Breast epithelium (tissue), 4 donors: ENCODE results near the gene UBE2Q1. TPM values are rescaled to one million over a fixed set of nuclear protein-coding genes. Genes with fewer than 3 reads are reported as not detected.

ENCODE experiments used
- DNase-seq, 2 donors: peaks; one replicate each; pipeline ENCODE4 v3.0.0-alpha.2; 2019; ENCODE audit warnings: low spot score in 2 of 2
- H3K27ac ChIP-seq, 2 donors: fragments of 200-600 bp; sonication (generic) in 1 of 2; one replicate each; pipeline ENCODE4 v1.5.1; 2016 to 2019; ENCODE audit warnings: mild to moderate bottlenecking in 1 of 2
- H3K27me3 ChIP-seq, 2 donors: fragments of 200-600 bp; sonication (generic) in 1 of 2; one replicate each; pipeline versions ENCODE4 v1.5.1 to v1.6.0; 2017 to 2019; ENCODE audit warnings: control low read depth in 1 of 2, mild to moderate bottlenecking in 1 of 2
- H3K36me3 ChIP-seq: fragments of 200-600 bp; one replicate; pipeline ENCODE4 v1.5.1; 2019
- H3K4me1 ChIP-seq, 2 donors: fragments of 200-600 bp; sonication (generic); one replicate each; pipeline ENCODE4 v1.5.1; 2016 to 2019; ENCODE audit warnings: control low read depth in 1 of 2
- H3K4me3 ChIP-seq, 3 donors: fragments of 200-600 bp; sonication (generic); 1 replicate in 2 of 3; 2 replicates in 1 of 3; pipeline ENCODE4 v1.5.1; 2016 to 2019; ENCODE audit warnings: mild to moderate bottlenecking in 3 of 3, moderate library complexity in 2 of 3
- H3K9me3 ChIP-seq, 2 donors: fragments of 200-600 bp; sonication (generic) in 1 of 2; one replicate each; pipeline ENCODE4 v1.5.1; 2016 to 2019; ENCODE audit warnings: control low read depth in 1 of 2
- CTCF ChIP-seq, 3 donors: fragments of 450-650 bp; IDR thresholded peaks; one replicate each; pipeline ENCODE4 v1.5.1; 2016 to 2017; ENCODE audit warnings: antibody characterized with exemption in 3 of 3, mild to moderate bottlenecking in 3 of 3, moderate library complexity in 3 of 3
- POLR2A ChIP-seq: fragments of 450-650 bp; IDR thresholded peaks from one replicate; pipeline ENCODE4 v1.6.1; 2016; ENCODE audit warnings: antibody characterized with exemption, mild to moderate bottlenecking, moderate library complexity
- POLR2AphosphoS5 ChIP-seq, 3 donors: sonication (generic); formaldehyde crosslinking; IDR thresholded peaks; one replicate each; pipeline ENCODE4 v1.6.1; 2017; ENCODE audit warnings: antibody characterized with exemption in 3 of 3
- intact Hi-C: fragments of 100-400 bp; cut with DNase I; formaldehyde crosslinking; loops from one replicate; pipeline ENCODE4 v1.15.1; 2023; ENCODE audit warnings: low total_unique reads
- total RNA-seq, 3 donors: library from RNA; depleted of rRNA; stranded (reverse); fragments of >200 nt; gene quantifications; one replicate each; pipeline ENCODE4 v1.1.0, GENCODE V29; 2016

UBE2Q1 gene
- total RNA-seq, 3 donors from 2014 or later = 27.7 to 33.3 (median 30.2) TPM

- Histone ChIP-seq H3K27me3 (no peaks in the 10 kb centered on the region), H3K36me3 (peaks cover 3% of the 10 kb centered on the region), H3K4me3 (peak overlapping the region; percentile 91 to 94 (median 93)), H3K9me3 (no peaks in the 10 kb centered on the region), H3K4me1 (peaks cover 9 to 17% of the 10 kb centered on the region in 2 donors), H3K27ac (peak overlapping the region; percentile 83 to 97)
- intact Hi-C loops = loop anchor here (10.0 kb wide), 2 partner anchors 376 to 1584 kb away; partner anchors contain the start of genes PMVK and SPRR4
- TF ChIP-seq POLR2A = peak; percentile 51
- TF ChIP-seq POLR2AphosphoS5 (IDR thresholded peaks at IDR 0.05) = peak; percentile 91 to 99 (median 94)
- TF ChIP-seq CTCF (IDR thresholded peaks at IDR 0.05) = no peak
- DNase-seq = peak; percentile 99
Observed at GRCh38 chr1:154558720-154559465, 431 bp upstream of the UBE2Q1 start.

GRCh38 chr1:154557248-154557938 lies 1.1 kb downstream of the UBE2Q1 start:
- no peak for DNase-seq
- Histone ChIP-seq H3K36me3 (peaks cover 15% of the 10 kb centered on the region), H3K9me3 (no peaks in the 10 kb centered on the region), H3K4me3 (peak overlapping the region; percentile 91 to 94 (median 93)), H3K27me3 (no peaks in the 10 kb centered on the region), H3K4me1 (peaks cover 9 to 17% of the 10 kb centered on the region in 2 donors), H3K27ac (peak overlapping the region; percentile 83 to 97)
- intact Hi-C loops = loop anchor here (10.0 kb wide), 2 partner anchors 377 to 1583 kb away; partner anchors contain the start of genes PMVK and SPRR4
- TF ChIP-seq POLR2AphosphoS5 (IDR thresholded peaks at IDR 0.05) (no peak), CTCF (IDR thresholded peaks at IDR 0.05) (no peak), POLR2A (no peak)

- no peak for TF ChIP-seq CTCF (IDR thresholded peaks at IDR 0.05)
- TF ChIP-seq POLR2AphosphoS5 (IDR thresholded peaks at IDR 0.05) = peak in 1 of 3 donors; percentile 15
- intact Hi-C loops = loop anchor here (10.0 kb wide), 2 partner anchors 378 to 1582 kb away; partner anchors contain the start of genes PMVK and SPRR4
Observed at GRCh38 chr1:154556422-154556821, 2.0 kb downstream of the UBE2Q1 start.

GRCh38 chr1:154553056-154554030 lies 5.1 kb downstream of the UBE2Q1 start:
- no peak for DNase-seq
- Histone ChIP-seq H3K36me3 (peaks cover 32% of the 10 kb centered on the region), H3K9me3 (no peaks in the 10 kb centered on the region), H3K4me1 (peaks cover 9 to 17% of the 10 kb centered on the region in 2 donors), H3K27me3 (no peaks in the 10 kb centered on the region), H3K4me3 (no peak overlapping the region), H3K27ac (no peak overlapping the region)
- TF ChIP-seq CTCF (IDR thresholded peaks at IDR 0.05) (no peak), POLR2A (no peak), POLR2AphosphoS5 (IDR thresholded peaks at IDR 0.05) (no peak)
- intact Hi-C loops = loop anchor here (10.0 kb wide), 2 partner anchors 381 to 1579 kb away; partner anchors contain the start of genes PMVK and SPRR4

More at GRCh38 chr1:154556422-154556821, 2.0 kb downstream of the UBE2Q1 start:
- H3K27me3 ChIP-seq = no peaks in the 10 kb centered on the region
- H3K4me3 ChIP-seq = peak overlapping the region; percentile 2 to 94 (median 93)
- peaks cover 9 to 17% of the 10 kb centered on the region in 2 donors for H3K4me1 ChIP-seq
- no peaks in the 10 kb centered on the region for H3K9me3 ChIP-seq
- DNase-seq = peak in 1 of 2 donors; percentile 56
- H3K36me3 ChIP-seq = peaks cover 24% of the 10 kb centered on the region
- peak overlapping the region; percentile 40 to 97 for H3K27ac ChIP-seq
